Epidermal melanocyte (primary cell): Measurements from ENCODE around the gene CLEC2A.
"Not testable (repeated sequence)": the region's sequence is repeated elsewhere in the genome, so short reads cannot be mapped to it uniquely, and the experiment has no call there.

Source experiments
- DNase-seq: peaks from one replicate; pipeline ENCODE4 v3.0.0; 2011; ENCODE audit warnings: low spot score; ENCODE audit not compliant: insufficient read length

Gene CLEC2A

GRCh38 chr12:9932270-9932669 is at the start of gene CLEC2A:
CLEC2A (minus strand) TSS chr12:9932370; CDS start chr12:9932329, 41 bp downstream.
- DNase-seq = no peak

- no peak for DNase-seq
These were observed 48.0 kb upstream of the CLEC2A start for GRCh38 chr12:9980126-9980525.

GRCh38 chr12:9977916-9978315 is 45.7 kb upstream of the CLEC2A start:
- no peak for DNase-seq

GRCh38 chr12:9976626-9977025 is 44.5 kb upstream of the CLEC2A start:
- not testable (repeated sequence) for DNase-seq

- no peak for DNase-seq
These were observed 43.4 kb upstream of the CLEC2A start for GRCh38 chr12:9975614-9976013.

GRCh38 chr12:9974731-9975130 is 42.6 kb upstream of the CLEC2A start:
- not testable (repeated sequence) for DNase-seq

GRCh38 chr12:9973949-9974348 is 41.8 kb upstream of the CLEC2A start:
- DNase-seq = no peak

- no peak for DNase-seq
These were observed 39.0 kb upstream of the CLEC2A start, which contains the start of gene CLEC12A for GRCh38 chr12:9971181-9971580. CLEC12A (plus strand) TSS chr12:9971409; CDS start chr12:9971597, 188 bp downstream.

- no peak for DNase-seq
These were observed 37.5 kb upstream of the CLEC2A start for GRCh38 chr12:9969673-9970072.

GRCh38 chr12:9961901-9962300 is 29.7 kb upstream of the CLEC2A start:
- no peak for DNase-seq

- DNase-seq = no peak
These were observed 28.9 kb upstream of the CLEC2A start for GRCh38 chr12:9961106-9961505.

- no peak for DNase-seq
These were observed 28.4 kb upstream of the CLEC2A start for GRCh38 chr12:9960590-9960989.

- no peak for DNase-seq
These were observed 25.7 kb upstream of the CLEC2A start for GRCh38 chr12:9957834-9958233.

GRCh38 chr12:9952954-9953729 is 21.0 kb upstream of the CLEC2A start:
- not testable (repeated sequence) for DNase-seq

GRCh38 chr12:9951026-9951675 is 19.0 kb upstream of the CLEC2A start:
- no peak for DNase-seq

GRCh38 chr12:9948606-9949296 is 16.6 kb upstream of the CLEC2A start:
- DNase-seq = peak; percentile 44

- DNase-seq = no peak
These were observed 15.5 kb upstream of the CLEC2A start for GRCh38 chr12:9947674-9948073.

GRCh38 chr12:9944391-9944790 is 12.2 kb upstream of the CLEC2A start:
- no peak for DNase-seq

GRCh38 chr12:9943240-9943639 is 11.1 kb upstream of the CLEC2A start:
- DNase-seq = no peak

- DNase-seq = no peak
These were observed 9.7 kb upstream of the CLEC2A start for GRCh38 chr12:9941838-9942237.

GRCh38 chr12:9940375-9940774 is 8.2 kb upstream of the CLEC2A start:
- DNase-seq = no peak

- DNase-seq = no peak
These were observed 4.4 kb upstream of the CLEC2A start for GRCh38 chr12:9936591-9936990.
